Esophagus muscularis mucosa (tissue), 4 donors: Measurements from ENCODE around the gene PLPPR1. TPM values are rescaled to one million over a fixed set of nuclear protein-coding genes. Genes with fewer than 3 reads are reported as not detected.

Source experiments
- DNase-seq: peaks from one replicate; pipeline ENCODE4 v3.0.0-alpha.2; 2017; ENCODE audit errors: extremely low spot score
- H3K27ac ChIP-seq, 4 donors: fragments of 200-600 bp; sonication (generic); replicated peaks in 1 of 4; 1 replicate in 3 of 4; 2 replicates in 1 of 4; pipeline ENCODE4 v1.5.1; 2016 to 2019; ENCODE audit warnings: mild to moderate bottlenecking in 1 of 4
- H3K27me3 ChIP-seq, 4 donors: fragments of 200-600 bp; sonication (generic); one replicate each; pipeline versions ENCODE4 v1.5.1 to v1.6.0; 2016 to 2019
- H3K36me3 ChIP-seq, 4 donors: fragments of 200-600 bp; sonication (generic); one replicate each; pipeline ENCODE4 v1.5.1; 2016 to 2019
- H3K4me1 ChIP-seq, 4 donors: fragments of 200-600 bp; sonication (generic); one replicate each; pipeline ENCODE4 v1.5.1; 2016 to 2019
- H3K4me3 ChIP-seq, 4 donors: fragments of 200-600 bp; sonication (generic); 1 replicate in 2 of 4; 2 replicates in 2 of 4; pipeline ENCODE4 v1.5.1; 2016 to 2019; ENCODE audit warnings: mild to moderate bottlenecking in 4 of 4, moderate library complexity in 1 of 4
- H3K9me3 ChIP-seq, 4 donors: fragments of 200-600 bp; sonication (generic); 1 replicate in 3 of 4; 2 replicates in 1 of 4; pipeline ENCODE4 v1.5.1; 2016 to 2019
- CTCF ChIP-seq, 3 experiments: fragments of 200-600 bp in 2 of 3; fragments of 450-650 bp in 1 of 3; sonication (generic) in 2 of 3; IDR thresholded peaks; one replicate each; pipeline ENCODE4 v1.5.1; 2017 to 2019; ENCODE audit warnings: antibody characterized with exemption in 3 of 3, mild to moderate bottlenecking in 2 of 3, moderate library complexity in 1 of 3
- EP300 ChIP-seq: sonication (generic); formaldehyde crosslinking; IDR thresholded peaks from one replicate; pipeline ENCODE4 v1.6.1; 2017; ENCODE audit warnings: antibody characterized with exemption
- POLR2A ChIP-seq: fragments of 450-650 bp; IDR thresholded peaks from one replicate; pipeline ENCODE4 v1.6.1; 2017; ENCODE audit warnings: antibody characterized with exemption, moderate library complexity, mild to moderate bottlenecking, low read depth
- POLR2AphosphoS5 ChIP-seq, 2 donors: sonication (generic); formaldehyde crosslinking; IDR thresholded peaks; one replicate each; pipeline ENCODE4 v1.6.1; 2017; ENCODE audit warnings: antibody characterized with exemption in 2 of 2
- WGBS: methylation state at CpG from one replicate; pipeline ENCODE4 v1.1.5; 2018; 5-methylcytosine and 5-hydroxymethylcytosine counted together
- intact Hi-C: fragments of 100-400 bp; cut with DNase I; formaldehyde crosslinking; loops from one replicate; pipeline ENCODE4 v1.15.1; 2023
- total RNA-seq, 4 donors: library from RNA; depleted of rRNA; stranded (reverse); fragments of >200 nt; gene quantifications; one replicate each; pipeline versions ENCODE4 v1.1.0 to v1.2.1, GENCODE V29; 2016

PLPPR1 gene
- total RNA-seq, 4 donors from 2014 or later: 0.19 to 0.99 (median 0.29) TPM; not detected in 1

- H3K4me1 ChIP-seq: peaks cover 0 to 7% (median 0%) of the 10 kb centered on the region in 4 donors
- intact Hi-C loops: no loop called here
- no peak for TF ChIP-seq EP300
- no peak for TF ChIP-seq CTCF (IDR thresholded peaks at IDR 0.05)
- no peak for TF ChIP-seq POLR2AphosphoS5 (IDR thresholded peaks at IDR 0.05)
- TF ChIP-seq POLR2A: no peak
- H3K9me3 ChIP-seq: no peaks in the 10 kb centered on the region
- no peak overlapping the region for H3K4me3 ChIP-seq
- no peaks in the 10 kb centered on the region for H3K36me3 ChIP-seq
- no peak for DNase-seq
- WGBS: 55% methylated on average over 3 of the region's 3 CpGs
- H3K27me3 ChIP-seq: no peaks in the 10 kb centered on the region
- no peak overlapping the region for H3K27ac ChIP-seq
These were observed 279.1 kb downstream of the PLPPR1 start for GRCh38 chr9:101307524-101308213.

GRCh38 chr9:101309139-101309538 is 280.6 kb downstream of the PLPPR1 start:
- DNase-seq: no peak
- no peak for TF ChIP-seq EP300
- no peak for TF ChIP-seq POLR2A
- no peak for TF ChIP-seq CTCF (IDR thresholded peaks at IDR 0.05)
- no peak for TF ChIP-seq POLR2AphosphoS5 (IDR thresholded peaks at IDR 0.05)
- 78% methylated on average over 8 of the region's 8 CpGs for WGBS
- intact Hi-C loops: no loop called here
- no peaks in the 10 kb centered on the region for H3K36me3 ChIP-seq
- no peaks in the 10 kb centered on the region for H3K9me3 ChIP-seq
- H3K27ac ChIP-seq: no peak overlapping the region
- H3K4me1 ChIP-seq: peaks cover 0 to 7% (median 0%) of the 10 kb centered on the region in 4 donors
- H3K4me3 ChIP-seq: no peak overlapping the region
- no peaks in the 10 kb centered on the region for H3K27me3 ChIP-seq

GRCh38 chr9:101311191-101311590 is 282.7 kb downstream of the PLPPR1 start:
- no peak for TF ChIP-seq POLR2A
- TF ChIP-seq EP300: no peak
- intact Hi-C loops: loop anchor here (5.0 kb wide), 2 partner anchors 599 to 709 kb away; no protein-coding TSS in a partner anchor

DNA sequence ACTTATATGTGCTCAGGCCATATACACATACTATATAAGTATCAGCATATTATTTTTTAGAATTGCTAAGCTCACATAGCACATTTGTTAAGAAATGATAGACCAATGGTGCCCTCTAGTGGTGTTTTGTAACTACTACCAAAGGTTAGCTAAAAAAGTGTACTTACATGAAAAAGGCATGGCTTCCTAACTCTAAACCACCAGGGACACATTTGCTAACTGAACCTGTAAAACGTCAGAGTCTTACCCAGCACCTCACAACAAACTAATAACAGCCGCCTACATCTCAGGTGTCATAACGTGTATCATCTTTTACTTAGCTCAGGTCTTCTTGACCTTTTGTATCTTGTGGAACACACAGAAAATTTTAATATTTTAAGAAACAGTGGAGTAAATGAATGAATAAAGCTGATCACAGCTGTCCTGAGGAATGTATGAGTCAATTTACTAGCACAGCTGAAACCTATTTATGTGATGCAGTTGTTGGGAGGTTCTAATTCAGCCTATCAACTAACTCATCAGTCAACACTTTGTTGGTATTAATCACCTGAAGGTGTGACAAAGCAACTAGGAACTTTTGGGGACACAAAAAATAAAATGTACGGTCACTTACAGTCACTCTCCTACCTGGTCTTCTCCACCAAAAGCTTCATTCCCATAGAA is 283.4 kb downstream of the PLPPR1 start:
- peaks cover 0 to 7% (median 0%) of the 10 kb centered on the region in 4 donors for H3K4me1 ChIP-seq
- H3K4me3 ChIP-seq: no peak overlapping the region
- DNase-seq: no peak
- intact Hi-C loops: loop anchor here (5.0 kb wide), 2 partner anchors 600 to 710 kb away; no protein-coding TSS in a partner anchor
- WGBS: 20% methylated on average over 4 of the region's 4 CpGs
- no peak for TF ChIP-seq EP300
- no peak for TF ChIP-seq POLR2A
- TF ChIP-seq CTCF (IDR thresholded peaks at IDR 0.05): peak; percentile 55 to 75 (median 72)
- no peak for TF ChIP-seq POLR2AphosphoS5 (IDR thresholded peaks at IDR 0.05)
- H3K36me3 ChIP-seq: no peaks in the 10 kb centered on the region
- no peaks in the 10 kb centered on the region for H3K9me3 ChIP-seq
- no peak overlapping the region for H3K27ac ChIP-seq
- H3K27me3 ChIP-seq: no peaks in the 10 kb centered on the region

More at GRCh38 chr9:101311191-101311590, 282.7 kb downstream of the PLPPR1 start:
- H3K4me1 ChIP-seq: peaks cover 0 to 7% (median 0%) of the 10 kb centered on the region in 4 donors
- H3K27me3 ChIP-seq: no peaks in the 10 kb centered on the region
- DNase-seq: no peak
- H3K36me3 ChIP-seq: no peaks in the 10 kb centered on the region
- no peak overlapping the region for H3K27ac ChIP-seq
- no peaks in the 10 kb centered on the region for H3K9me3 ChIP-seq
- H3K4me3 ChIP-seq: no peak overlapping the region
- 36% methylated on average over 2 of the region's 2 CpGs for WGBS

GRCh38 chr9:101312661-101313060 is 284.1 kb downstream of the PLPPR1 start:
- intact Hi-C loops: loop anchor here (5.0 kb wide), 2 partner anchors 600 to 710 kb away; no protein-coding TSS in a partner anchor
- WGBS: 94% methylated on average over 8 of the region's 8 CpGs

More at GRCh38 chr9:101312661-101313060, 284.1 kb downstream of the PLPPR1 start:
- TF ChIP-seq CTCF (IDR thresholded peaks at IDR 0.05) (no peak), POLR2AphosphoS5 (IDR thresholded peaks at IDR 0.05) (no peak), EP300 (no peak), POLR2A (no peak)
- no peak for DNase-seq
- Histone ChIP-seq H3K27ac (no peak overlapping the region), H3K27me3 (no peaks in the 10 kb centered on the region), H3K4me1 (no peaks in the 10 kb centered on the region), H3K9me3 (no peaks in the 10 kb centered on the region), H3K4me3 (no peak overlapping the region), H3K36me3 (no peaks in the 10 kb centered on the region)
